HG02623 (cell line): ENCODE measurements around the gene SOCS7.
A peak's percentile ranks its signal among the peaks of the same experiment; 100 is the strongest.

Source experiments
- ATAC-seq: cut with Tn5 transposase; IDR thresholded peaks from one replicate; pipeline ENCODE4 v1.9.1; 2021; ENCODE audit warnings: moderate library complexity; ENCODE audit not compliant: unreplicated experiment

SOCS7 gene, protein sequence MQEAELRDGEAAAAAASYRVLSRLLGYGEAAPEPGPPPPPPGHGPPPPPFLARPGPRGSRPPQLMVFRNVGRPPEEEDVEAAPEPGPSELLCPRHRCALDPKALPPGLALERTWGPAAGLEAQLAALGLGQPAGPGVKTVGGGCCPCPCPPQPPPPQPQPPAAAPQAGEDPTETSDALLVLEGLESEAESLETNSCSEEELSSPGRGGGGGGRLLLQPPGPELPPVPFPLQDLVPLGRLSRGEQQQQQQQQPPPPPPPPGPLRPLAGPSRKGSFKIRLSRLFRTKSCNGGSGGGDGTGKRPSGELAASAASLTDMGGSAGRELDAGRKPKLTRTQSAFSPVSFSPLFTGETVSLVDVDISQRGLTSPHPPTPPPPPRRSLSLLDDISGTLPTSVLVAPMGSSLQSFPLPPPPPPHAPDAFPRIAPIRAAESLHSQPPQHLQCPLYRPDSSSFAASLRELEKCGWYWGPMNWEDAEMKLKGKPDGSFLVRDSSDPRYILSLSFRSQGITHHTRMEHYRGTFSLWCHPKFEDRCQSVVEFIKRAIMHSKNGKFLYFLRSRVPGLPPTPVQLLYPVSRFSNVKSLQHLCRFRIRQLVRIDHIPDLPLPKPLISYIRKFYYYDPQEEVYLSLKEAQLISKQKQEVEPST

DNA sequence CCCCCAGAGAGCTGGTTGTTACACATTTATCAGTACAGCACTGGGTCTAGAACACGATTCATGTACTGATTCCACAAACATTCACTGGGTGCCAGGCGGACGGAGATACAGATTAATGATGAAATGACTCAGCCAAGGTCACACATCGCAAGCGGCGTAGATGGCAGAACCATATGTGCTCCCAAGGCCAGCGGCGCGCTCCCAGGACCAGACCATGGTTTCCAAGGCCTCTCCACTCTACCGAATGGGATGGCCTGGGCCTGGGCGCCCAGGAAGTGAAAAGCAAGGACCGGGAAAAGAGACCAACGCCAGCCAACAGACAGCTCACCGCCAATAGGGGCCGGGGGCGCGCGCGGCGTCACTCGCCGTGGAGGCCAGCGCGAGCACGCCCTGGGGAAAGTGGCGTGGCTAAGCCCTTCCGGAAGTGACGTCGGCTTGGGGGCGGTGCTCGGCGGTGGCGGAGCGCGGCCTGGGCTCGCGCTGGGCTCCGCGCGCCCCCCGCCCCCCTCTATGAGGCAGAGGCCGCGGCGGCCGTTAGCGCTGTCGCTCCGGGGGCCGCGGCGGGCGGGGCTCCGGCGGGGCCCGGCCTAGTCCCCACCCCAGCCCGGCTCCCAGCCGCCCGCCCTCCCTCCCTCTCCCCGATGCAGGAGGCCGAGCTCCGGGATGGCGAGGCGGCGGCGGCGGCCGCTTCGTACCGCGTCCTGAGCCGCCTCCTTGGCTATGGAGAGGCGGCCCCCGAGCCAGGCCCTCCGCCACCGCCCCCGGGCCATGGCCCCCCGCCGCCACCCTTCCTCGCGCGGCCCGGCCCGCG, at the start of gene SOCS7:
SOCS7 (plus strand) TSS at position 433 of the 811 bp plus-strand sequence; CDS start at position 642, 209 bp downstream.
- peak; percentile 88 for ATAC-seq

DNA sequence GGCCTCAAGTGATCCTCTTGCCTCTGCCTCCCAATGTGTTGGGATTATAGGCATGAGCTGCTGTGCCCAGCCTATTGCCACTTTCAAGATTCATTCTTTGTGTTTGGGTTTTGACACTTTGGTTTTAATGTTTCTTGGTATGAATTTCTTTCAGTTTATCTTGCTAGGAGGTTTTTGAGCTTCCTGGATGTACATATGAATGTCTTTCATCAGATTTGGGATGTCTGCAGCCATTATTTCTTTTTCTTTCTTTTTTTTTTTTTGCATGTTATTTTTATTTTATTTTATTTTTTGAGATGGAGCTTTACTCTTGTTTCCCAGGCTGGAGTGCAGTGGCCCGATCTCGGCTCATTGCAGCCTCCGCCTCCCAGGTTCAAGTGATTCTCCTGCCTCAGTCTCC, 36.1 kb upstream of the SOCS7 start:
- ATAC-seq: no peak

- ATAC-seq: no peak
Measured at GRCh38 chr17:38317081-38317480, 34.6 kb upstream of the SOCS7 start.

- ATAC-seq: no peak
Measured at GRCh38 chr17:38320482-38320881, 31.2 kb upstream of the SOCS7 start.

DNA sequence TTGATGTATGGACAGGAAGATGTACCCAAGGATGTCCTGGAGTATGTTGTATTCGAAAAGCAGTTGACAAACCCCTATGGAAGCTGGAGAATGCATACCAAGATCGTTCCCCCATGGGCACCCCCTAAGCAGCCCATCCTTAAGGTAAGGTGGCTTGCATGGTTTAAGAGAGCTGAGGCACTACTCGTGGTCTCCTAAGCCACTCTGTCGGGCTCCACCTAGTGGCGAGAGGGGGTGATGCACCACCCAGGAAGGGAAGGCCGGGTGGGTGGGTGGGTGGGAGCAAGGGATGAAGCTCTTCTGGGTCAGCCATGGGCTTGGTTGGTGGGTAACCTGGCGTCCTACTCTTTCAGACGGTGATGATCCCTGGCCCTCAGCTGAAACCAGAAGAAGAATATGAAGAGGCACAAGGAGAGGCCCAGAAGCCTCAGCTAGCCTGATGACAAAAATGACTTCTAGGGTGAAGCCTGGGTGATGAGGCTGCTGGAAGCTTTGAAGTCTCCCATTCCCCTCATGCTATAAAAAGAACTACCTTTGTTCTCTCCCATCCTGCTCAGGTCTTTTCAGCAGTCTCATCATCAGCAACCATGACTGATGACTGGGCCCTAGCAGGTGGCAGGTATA, 29.4 kb upstream of the SOCS7 start:
- ATAC-seq: no peak

DNA sequence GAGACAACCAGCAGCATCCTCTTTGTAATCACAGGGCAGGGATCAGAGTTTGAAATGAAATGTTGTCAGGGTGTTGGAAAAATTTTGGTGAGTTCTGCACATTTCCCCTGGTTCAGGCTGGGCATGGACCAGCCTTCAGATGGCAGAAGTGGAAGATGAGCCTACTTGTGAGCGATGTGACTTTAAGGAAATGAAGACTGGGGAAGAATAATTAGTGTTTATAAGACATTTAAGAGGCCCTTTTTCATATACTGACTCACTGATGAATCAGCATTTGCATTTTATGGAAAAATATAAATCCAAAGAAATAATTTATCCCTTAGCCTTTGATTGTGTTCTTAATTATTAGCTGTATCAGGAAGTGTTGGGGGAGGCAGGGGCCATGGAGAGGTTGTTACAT, 28.7 kb upstream of the SOCS7 start:
- no peak for ATAC-seq

DNA sequence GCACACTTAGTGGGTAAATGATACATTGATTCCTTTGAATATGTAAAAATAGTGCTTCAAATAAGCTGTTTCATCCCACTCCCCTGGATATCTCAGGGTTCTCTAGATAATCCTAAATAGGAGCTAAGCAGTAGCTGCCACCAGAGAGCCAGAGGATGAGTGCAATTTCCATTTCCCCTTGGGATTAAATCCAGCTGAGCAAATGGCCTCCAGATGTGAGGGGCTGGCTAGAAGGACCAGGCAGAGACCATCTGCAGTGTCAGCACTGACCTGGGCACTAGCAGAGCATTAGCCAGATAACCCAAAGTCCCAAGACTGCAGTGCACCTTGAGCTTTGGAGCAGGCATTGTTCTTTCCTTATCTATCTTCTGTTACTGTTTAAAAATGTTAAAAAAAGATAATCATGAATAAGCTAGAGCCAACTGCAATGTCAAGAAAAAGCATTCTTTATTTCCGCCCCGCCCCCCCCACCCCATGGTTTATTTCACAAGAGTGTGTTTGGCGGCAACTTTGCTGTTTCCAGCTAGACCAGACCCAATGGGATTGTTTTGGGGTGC, 27.4 kb upstream of the SOCS7 start:
- ATAC-seq: no peak

DNA sequence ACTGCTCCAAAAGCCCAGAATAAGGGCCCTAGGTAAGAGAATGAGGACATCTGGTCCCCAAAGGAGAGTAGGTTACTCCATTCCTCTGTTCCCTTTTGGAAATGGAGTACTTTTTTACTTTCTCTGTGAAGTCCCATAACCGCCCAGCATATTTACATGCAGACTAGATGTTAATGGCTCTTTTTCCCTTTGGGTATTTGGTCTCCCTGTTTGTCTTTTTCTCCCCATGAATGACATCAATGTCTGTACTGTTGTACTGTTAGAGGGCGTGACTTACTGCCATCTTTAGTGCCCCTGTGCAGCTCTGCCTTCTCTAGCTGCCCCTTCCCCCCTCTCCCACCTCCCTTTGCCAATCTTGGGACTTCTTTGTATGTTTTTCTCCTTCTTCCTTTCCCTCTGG, 26.9 kb upstream of the SOCS7 start:
- no peak for ATAC-seq

GRCh38 chr17:38325221-38325851, 26.3 kb upstream of the SOCS7 start:
- no peak for ATAC-seq

DNA sequence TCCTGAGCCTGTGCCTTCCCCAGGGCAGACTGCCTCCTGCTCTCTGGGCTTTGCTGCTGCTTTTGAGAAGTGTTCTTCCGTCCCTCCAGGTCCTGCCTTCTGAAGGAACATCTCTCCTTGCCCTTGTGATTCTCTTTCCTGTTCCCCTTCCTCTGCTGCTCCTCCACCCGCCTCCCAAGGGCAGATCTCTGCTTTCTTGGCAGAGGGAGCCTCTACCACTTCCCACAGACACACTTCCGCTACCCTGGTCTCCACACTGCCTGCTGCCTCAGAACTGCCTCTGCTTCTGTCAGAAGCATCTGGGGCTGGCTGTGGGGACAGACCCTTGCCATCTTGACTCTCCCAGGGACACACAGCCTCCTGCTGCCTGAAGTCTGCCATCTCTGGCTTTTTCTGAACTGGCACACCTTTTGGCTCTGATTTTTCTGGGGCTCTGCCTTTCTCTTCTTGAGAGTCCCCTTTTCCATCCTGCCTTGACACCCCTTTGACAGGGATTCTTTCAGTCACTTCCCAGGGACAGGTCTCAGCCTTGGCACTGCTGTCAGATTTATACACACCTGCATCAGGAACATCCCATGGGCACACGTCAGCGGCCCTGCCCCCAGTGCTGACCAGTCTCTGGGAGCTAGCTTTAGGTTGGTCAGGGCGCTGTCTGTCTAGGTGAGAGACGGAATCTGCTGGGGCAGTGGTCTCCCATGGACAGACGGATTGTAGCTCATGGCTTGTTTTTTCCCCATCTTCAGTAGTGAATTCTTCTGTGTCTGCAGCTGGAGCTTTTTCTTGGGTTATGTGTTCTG, 24.4 kb upstream of the SOCS7 start:
- no peak for ATAC-seq

GRCh38 chr17:38327936-38328335, 23.7 kb upstream of the SOCS7 start:
- ATAC-seq: no peak

GRCh38 chr17:38328620-38329019, 23.0 kb upstream of the SOCS7 start:
- no peak for ATAC-seq

- ATAC-seq: no peak
Measured at GRCh38 chr17:38329284-38329683, 22.4 kb upstream of the SOCS7 start.

- no peak for ATAC-seq
Measured at GRCh38 chr17:38329808-38330730, 21.6 kb upstream of the SOCS7 start.

DNA sequence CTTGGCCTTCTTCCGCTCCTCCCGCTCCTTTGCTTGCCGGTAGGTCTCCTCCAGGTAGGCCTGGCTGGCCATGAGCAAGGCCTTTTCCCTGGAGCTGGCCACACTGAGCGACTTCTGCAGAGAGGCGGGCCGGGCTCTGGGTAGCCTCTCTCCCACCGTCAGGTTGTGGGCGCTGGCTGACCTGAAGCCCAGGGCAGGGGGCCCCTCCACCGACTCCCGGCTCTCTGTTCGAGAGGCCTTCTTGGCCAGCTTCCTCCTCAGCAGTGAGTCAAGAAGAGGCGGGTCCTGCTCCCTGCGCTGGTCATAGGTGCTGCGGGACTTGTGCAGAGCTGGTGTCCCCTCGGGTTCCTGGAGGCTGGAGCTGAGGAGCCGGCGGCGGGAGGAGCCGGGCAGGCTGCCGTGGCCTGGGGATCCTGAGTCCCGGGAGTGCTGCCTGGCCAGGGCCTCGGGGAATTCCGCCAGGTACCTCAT, 20.7 kb upstream of the SOCS7 start:
- ATAC-seq: no peak

DNA sequence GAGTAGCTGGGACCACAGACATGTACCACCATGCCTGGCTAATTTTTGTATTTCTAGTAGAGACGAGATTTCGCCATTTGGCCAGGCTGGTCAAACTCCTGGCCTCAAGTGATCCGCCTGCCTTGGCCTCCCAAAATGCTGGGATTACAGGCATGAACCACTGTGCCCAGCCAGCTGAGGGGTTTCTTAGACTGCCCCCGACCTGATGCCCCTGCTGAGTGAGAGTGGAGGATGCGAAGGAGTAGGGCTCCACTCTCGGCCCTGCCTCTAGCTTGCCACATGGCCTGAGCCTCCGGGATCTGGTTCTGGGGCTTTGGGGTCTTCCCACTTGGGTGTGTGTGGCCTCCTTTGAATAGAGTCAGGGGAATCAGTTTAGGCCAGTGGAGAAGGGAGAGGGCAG, 18.9 kb upstream of the SOCS7 start:
- no peak for ATAC-seq

- ATAC-seq: no peak
Measured at GRCh38 chr17:38333635-38334295, 17.9 kb upstream of the SOCS7 start.
